GM10266 (cell line): ENCODE data around the gene TAOK1.

Experiments used
- DNase-seq: peaks from one replicate; pipeline ENCODE4 v3.0.0; 2012; ENCODE audit errors: extremely low spot score
- TF ChIP-seq, protein P1 (sequence below): IDR thresholded peaks from 2 replicates; pipeline ENCODE4 v1.5.1; 2012; ENCODE audit warnings: mild to moderate bottlenecking, low read depth; ENCODE audit not compliant: control insufficient read depth, insufficient read depth; ENCODE audit errors: missing control alignments

TAOK1 gene

DNA sequence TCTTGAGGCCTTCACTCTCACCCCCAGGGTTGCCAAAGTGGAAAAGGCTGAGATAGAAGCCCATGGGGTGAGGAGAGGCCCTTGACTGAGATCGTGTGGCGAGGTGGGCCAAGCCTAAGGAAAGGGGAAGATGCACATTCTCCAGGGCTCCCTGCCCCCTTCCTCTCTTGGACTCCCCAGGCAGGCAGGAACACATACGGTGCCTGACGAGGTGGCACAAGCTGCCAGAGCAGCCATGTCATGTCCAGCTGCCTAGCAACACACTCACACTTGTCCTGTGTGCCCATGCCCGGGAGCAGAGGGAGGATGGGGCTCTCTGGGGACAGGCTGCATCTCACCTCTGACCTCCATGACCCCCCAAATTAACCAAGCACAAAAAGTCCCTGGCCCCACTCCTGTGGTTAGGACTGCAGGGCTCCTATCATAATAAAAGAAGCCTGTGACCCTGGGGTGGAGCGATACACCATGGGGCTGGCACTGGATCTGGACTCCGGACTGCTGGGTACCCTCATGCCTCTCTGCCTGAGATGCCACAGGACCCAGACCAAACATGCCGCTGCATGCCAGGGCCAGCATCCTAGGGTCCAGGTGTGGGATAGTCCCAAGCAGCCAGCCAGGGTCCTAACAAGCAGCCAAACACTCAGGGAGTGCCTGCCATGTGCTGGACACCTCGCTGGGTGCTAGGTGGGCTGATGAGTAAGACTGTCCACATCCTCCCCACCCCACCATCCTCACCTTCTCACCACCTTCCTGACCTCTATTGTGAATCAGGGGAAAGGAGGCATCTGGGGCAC is 196.7 kb downstream of the TAOK1 start:
- TF ChIP-seq, protein P1, sequence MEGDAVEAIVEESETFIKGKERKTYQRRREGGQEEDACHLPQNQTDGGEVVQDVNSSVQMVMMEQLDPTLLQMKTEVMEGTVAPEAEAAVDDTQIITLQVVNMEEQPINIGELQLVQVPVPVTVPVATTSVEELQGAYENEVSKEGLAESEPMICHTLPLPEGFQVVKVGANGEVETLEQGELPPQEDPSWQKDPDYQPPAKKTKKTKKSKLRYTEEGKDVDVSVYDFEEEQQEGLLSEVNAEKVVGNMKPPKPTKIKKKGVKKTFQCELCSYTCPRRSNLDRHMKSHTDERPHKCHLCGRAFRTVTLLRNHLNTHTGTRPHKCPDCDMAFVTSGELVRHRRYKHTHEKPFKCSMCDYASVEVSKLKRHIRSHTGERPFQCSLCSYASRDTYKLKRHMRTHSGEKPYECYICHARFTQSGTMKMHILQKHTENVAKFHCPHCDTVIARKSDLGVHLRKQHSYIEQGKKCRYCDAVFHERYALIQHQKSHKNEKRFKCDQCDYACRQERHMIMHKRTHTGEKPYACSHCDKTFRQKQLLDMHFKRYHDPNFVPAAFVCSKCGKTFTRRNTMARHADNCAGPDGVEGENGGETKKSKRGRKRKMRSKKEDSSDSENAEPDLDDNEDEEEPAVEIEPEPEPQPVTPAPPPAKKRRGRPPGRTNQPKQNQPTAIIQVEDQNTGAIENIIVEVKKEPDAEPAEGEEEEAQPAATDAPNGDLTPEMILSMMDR = no peak
- no peak for DNase-seq

DNA sequence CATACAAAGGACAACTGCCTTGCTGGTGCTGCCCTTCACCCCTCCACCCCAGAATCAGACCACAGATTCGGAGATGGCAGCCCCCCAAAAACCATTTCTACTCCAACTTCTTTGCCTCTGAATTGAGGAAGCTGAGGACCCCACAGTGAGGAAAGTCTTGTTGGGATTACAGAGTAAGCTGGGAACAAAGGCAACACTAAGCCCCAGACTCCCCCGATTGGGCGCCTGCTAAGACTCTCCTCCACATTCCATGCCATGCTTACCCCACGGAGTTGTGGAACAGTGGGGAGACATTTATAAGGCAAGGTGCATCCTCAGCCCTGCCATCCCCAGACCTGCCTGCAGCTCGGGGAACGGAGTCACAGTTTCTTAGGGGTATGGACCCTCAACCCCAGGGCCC is 197.4 kb downstream of the TAOK1 start:
- TF ChIP-seq, protein P1 = no peak
- no peak for DNase-seq

DNA sequence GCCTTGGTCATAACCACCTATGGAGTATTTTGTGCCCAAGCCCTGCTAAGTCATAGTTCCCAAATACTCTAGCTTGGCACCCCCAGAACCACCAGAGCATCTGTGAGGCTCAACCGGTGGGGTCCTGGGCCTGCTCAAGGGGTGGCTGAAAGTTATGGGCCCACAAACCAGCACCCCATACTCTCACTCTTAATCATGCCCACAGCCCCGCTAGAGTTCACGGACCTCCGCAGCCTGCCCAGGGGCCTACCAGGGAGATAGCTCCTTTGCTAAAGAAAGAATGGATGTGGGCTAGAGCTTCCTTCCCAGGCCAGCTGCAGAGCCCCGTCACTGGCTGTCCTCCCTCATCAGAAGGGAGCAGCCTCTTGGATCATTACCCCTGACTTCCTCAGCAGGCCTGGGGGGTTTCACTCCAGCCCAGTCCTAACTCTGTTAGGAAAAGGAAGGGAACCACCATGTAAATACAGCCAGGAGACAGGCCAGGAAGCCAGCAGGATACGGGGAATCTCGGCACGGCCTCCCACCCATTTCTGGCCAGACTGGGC is 197.9 kb downstream of the TAOK1 start:
- no peak for DNase-seq
- TF ChIP-seq, protein P1 = no peak

DNA sequence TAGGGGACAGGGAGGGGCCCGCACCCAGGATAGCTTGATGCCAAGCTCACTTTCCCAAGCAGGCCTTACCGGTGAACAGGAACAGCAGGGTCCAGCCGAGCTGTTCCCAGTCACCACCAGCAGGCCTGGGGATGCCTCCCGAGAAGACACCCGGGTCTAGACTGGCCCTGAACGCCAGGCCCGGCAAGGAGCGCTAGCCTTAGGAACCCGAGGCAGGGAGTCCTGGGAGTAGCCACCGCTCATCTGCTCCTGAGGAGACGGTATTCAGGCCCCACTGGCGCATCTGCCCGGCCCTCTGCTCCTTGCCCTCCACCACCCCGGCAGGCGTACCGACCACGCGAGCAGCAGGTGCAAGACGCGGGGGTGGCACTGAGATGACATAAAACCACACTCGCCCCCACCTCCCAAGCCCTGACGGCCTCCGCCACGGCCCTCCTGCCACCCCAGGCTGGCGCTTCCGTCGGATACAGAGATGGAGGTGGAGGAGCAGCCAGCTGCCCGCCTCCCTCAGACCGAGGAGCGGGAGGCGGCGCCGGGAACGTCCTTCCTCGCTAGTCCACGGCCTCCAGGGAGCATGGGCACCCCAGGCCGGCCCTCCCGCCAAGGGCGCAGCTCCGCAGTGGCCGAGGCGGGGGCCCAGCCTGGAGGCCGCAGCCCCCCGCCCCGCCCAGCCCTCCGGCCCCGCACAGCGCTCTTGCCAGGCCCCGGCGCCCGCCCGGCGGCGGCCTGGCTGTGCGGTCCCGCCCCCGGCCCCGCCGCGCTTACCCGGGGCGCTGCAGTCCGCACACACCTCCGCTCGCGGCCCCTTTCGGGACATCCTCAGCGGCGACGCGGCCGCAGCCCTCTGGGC is 198.6 kb downstream of the TAOK1 start:
- TF ChIP-seq, protein P1 = no peak
- peak; percentile 49 for DNase-seq

DNA sequence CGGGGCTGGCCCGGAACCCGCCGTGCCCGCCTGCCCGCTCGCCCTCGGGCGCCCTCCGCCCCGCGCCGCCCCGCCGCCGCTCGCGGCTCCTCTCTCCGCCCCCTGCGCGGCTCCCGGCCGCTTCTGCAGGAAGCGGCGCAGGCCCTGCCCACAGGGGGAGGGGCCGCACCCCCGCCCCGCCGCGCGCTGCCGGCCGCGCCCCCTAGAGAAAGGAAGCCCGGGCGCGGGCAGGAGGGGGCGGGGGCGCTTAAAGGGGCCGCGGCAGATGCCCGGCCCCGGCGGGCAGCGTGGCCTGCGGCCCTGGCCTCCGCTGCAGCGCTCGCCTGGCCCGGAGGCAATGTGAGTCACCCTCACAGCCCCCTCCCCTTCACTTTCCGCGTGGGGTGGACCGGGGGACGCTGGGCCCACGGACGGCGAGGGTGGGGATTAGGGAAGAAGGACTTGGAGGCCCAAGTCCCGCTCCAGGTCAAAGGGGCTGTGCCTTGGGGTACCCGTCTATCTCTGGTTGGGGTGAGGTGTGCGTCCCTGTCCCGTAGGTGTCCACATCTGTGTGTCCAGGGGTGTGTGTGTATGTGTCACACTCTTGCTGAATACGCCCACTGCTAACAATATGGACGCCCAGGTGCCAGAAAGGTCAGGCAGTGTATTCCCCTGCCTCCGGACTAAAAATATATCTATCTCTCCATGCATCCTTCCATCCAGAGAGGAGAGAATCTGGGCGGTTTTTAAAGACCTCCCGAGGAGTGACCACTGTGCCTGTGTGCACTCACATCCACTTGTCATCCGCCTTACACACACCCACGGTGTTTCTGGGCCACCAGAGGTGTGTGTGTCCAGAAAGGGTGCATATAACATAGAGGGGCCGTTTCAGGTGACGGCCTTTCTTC is 199.6 kb downstream of the TAOK1 start, which contains the start of gene GIT1:
TSS of gene GIT1 (minus strand) at position 125 of the 887 bp plus-strand sequence. CDS start 270 bp downstream, outside the sequence.
- TF ChIP-seq, protein P1 = no peak
- DNase-seq = peak; percentile 99

DNA sequence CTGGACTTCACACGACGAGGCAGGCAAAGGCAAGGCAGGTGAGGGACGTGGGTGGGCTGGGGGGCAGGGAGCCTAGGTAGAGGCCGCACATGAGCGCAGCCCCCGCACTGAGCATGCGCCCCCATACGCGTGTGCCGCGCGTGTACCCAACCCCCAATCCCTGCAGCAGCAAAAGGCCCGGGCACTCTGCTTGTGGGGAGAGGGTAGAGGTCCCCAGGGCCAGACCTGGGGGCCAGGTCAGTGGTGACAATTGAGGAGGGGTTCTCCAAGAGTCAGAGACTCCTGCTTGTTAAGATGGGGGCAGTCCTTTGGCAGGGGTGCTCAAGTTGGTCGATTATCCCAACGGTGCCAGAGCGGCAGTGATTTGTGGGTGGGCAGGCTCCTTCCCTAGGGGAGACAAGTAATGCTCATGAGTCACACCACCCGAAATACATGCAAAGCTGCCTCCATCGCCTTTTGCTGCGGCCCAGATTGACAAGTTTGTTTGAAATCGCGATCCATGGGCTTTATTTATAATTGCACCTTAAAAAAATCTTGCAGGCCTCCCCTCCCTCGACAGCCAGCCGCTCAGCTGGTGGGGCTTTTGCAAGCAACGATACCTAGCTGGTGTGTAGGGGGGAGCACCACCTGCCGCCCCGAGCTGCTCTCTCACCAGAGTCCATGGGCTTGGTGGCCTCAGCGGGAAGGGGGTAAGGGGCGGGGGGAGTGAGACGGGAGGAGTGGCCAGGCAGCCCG is 200.4 kb downstream of the TAOK1 start:
- TF ChIP-seq, protein P1 = no peak
- DNase-seq = peak; percentile 69
